ENCODE measurements around the gene SLC6A7.

SLC6A7 gene

GRCh38 chr5:150157168-150157567 is 32.7 kb upstream of the SLC6A7 start:
- TF ChIP-seq, protein P1, sequence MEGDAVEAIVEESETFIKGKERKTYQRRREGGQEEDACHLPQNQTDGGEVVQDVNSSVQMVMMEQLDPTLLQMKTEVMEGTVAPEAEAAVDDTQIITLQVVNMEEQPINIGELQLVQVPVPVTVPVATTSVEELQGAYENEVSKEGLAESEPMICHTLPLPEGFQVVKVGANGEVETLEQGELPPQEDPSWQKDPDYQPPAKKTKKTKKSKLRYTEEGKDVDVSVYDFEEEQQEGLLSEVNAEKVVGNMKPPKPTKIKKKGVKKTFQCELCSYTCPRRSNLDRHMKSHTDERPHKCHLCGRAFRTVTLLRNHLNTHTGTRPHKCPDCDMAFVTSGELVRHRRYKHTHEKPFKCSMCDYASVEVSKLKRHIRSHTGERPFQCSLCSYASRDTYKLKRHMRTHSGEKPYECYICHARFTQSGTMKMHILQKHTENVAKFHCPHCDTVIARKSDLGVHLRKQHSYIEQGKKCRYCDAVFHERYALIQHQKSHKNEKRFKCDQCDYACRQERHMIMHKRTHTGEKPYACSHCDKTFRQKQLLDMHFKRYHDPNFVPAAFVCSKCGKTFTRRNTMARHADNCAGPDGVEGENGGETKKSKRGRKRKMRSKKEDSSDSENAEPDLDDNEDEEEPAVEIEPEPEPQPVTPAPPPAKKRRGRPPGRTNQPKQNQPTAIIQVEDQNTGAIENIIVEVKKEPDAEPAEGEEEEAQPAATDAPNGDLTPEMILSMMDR (conservative IDR thresholded peaks at IDR 0.05): no peak
- no peak overlapping the region for H3K27ac ChIP-seq

DNA sequence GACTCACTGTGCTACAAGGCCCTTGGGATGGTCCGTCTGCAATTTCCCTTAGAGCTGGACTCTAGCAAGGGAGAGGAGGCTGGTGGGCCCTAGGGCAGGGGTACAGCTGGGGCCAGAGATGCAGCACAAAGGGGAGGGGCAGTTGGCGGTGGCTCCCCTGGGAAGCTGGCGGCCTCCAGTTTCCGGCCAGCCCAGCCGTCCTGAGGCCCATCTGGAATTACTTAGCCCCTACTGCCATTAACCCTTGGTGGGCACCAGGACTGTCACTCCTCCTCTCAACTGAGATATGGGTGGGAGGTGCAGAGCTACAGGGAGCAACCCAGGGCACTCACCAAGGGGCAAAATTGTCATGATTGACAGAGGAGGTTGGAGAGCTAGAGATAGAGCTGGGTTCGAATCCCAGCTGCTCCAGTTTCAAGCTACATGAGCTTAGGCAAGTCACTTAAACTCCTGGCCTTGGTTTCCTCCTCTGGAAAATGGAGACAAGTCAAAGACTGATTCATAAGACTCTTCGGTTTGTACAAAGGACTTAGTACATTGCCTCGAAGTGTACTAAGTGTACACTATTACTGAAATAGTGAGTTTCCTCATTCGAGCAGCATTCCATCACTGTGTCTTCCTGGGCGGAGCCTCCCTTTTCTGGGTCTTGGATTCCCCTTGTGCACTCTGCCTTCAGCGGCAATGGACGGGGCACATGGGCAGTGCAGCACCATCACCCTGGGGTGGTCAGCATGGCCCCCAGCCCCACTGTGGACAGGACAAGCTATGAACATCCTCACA is 31.5 kb upstream of the SLC6A7 start:
- TF ChIP-seq, protein P1 (conservative IDR thresholded peaks at IDR 0.05): no peak
- H3K27ac ChIP-seq: no peak overlapping the region

DNA sequence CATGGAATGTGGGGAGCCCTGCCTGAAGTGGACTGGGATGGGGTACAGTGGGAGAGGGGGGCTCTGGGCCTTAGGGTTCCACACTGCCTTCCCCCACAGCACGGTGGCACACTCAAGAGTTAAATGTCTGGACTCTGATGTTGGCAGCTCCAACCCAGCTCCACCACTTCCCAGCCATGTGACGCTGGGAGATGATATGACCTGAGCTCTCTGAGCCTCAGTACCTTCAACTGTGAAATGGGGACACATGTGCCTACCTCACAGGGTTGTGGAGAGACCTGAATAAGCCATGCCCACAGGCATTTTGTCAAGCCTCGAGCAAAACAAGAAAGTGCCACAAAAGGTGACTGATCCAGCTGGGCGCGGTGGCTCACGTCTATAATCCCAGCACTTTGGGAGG is 30.8 kb upstream of the SLC6A7 start:
- TF ChIP-seq, protein P1 (conservative IDR thresholded peaks at IDR 0.05): no peak
- no peak overlapping the region for H3K27ac ChIP-seq

DNA sequence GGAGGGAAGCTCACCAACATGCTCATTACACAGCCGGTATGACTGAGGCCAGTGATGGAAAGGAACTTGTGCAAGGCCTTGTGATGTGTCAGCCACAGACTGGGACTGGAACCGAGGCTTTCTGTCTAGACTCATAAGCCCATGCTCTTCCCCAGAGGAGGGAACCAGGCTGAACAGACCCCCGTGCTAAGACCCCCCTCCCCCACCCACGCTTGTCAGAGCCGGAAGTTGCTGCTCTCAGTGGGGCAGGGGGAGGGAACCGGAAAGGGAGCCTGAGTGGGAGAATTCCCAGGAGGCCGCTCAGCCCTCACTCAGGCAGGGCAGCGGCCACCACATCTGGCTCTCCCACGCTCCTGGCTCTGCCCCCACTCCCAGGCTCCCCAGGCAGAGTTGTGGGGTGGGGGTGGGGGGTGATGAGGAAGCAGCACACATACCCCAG is 30.1 kb upstream of the SLC6A7 start:
- TF ChIP-seq, protein P1 (conservative IDR thresholded peaks at IDR 0.05): no peak
- H3K27ac ChIP-seq: no peak overlapping the region

DNA sequence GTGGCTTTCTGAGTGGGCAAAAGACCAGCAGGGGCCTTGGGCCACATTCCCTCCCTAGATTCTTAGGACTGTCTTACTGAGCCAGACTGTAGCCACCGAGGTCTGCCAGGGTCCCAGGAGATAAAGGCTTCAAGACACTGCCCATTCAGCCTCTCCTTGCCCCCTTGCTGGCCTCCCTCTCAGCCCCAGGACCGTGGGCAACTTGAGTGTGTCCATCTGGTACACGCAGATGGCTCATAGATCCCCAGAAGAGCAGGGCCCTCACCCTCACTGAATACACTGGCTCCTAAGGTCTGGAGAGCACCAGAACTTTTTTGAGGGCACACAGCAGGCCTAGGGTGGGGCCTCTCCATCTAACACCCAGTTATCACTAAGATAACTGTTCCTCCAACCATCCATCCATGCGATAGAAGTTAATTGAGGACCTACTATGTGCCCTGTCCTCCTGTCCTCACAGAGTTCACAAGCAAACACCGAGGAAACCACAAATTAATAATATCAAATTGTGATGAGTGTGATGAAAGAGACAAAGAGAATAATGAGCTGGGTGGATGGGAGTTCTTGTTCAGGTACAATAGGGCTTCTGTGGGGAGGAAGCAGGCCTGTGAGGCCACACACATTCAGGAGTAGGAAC is 29.3 kb upstream of the SLC6A7 start:
- no peak overlapping the region for H3K27ac ChIP-seq
- TF ChIP-seq, protein P1 (conservative IDR thresholded peaks at IDR 0.05): no peak

- peak overlapping the region; percentile 27; the same call in 1 of the 2 replicates for H3K27ac ChIP-seq
These were observed 28.4 kb upstream of the SLC6A7 start for GRCh38 chr5:150161242-150162141.

More at GRCh38 chr5:150161242-150162141, 28.4 kb upstream of the SLC6A7 start:
- TF ChIP-seq, protein P1 (conservative IDR thresholded peaks at IDR 0.05): peak; percentile 94
